CD14-positive monocyte (primary cell): ENCODE data around the gene SPANXD. TPM values are rescaled to one million over a fixed set of nuclear protein-coding genes. Genes with fewer than 3 reads are reported as not detected.

ENCODE experiments used
- DNase-seq, 3 donors: peaks; one replicate each; pipeline ENCODE4 v3.0.0-alpha.2; 2011 to 2022
- H2AFZ ChIP-seq: 2 replicates; pipeline ENCODE4 v1.6.0; 2012; ENCODE audit warnings: mild to moderate bottlenecking, low read depth, low read length, inconsistent platforms; ENCODE audit not compliant: insufficient read depth, poor library complexity, severe bottlenecking
- H3K27ac ChIP-seq, 2 donors: 1 replicate in 1 of 2; 2 replicates in 1 of 2; pipeline ENCODE4 v1.5.1; 2012 to 2013; ENCODE audit warnings: low read length in 2 of 2, control low read depth in 1 of 2, inconsistent platforms in 1 of 2, low read depth in 1 of 2, mild to moderate bottlenecking in 1 of 2
- H3K27me3 ChIP-seq, 2 donors: one replicate each; pipeline versions ENCODE4 v1.6.0 to v1.6.1; 2011 to 2013; ENCODE audit warnings: low read length in 2 of 2; ENCODE audit not compliant: control insufficient read depth in 2 of 2, insufficient read depth in 2 of 2
- H3K36me3 ChIP-seq, 2 donors: replicated peaks in 1 of 2; 1 replicate in 1 of 2; 2 replicates in 1 of 2; pipeline versions ENCODE4 v1.5.1 to v1.6.1; 2012 to 2013; ENCODE audit warnings: low read length in 2 of 2, control low read depth in 1 of 2, inconsistent platforms in 1 of 2, mild to moderate bottlenecking in 1 of 2; ENCODE audit not compliant: insufficient read depth in 2 of 2, control insufficient read depth in 1 of 2
- H3K4me1 ChIP-seq, 2 donors: 1 replicate in 1 of 2; 2 replicates in 1 of 2; pipeline versions ENCODE4 v1.5.1 to v1.6.1; 2012 to 2013; ENCODE audit warnings: low read length in 2 of 2, control low read depth in 1 of 2, inconsistent platforms in 1 of 2, mild to moderate bottlenecking in 1 of 2, moderate library complexity in 1 of 2; ENCODE audit not compliant: insufficient read depth in 2 of 2, control insufficient read depth in 1 of 2
- H3K4me2 ChIP-seq: replicated peaks from 2 replicates; pipeline ENCODE3; 2012; ENCODE audit warnings: low read length, moderate library complexity, mild to moderate bottlenecking; ENCODE audit not compliant: poor library complexity, severe bottlenecking; ENCODE audit errors: extremely low read depth
- H3K4me3 ChIP-seq, 3 experiments: fragments of 200-600 bp in 1 of 3; sonication (generic) in 1 of 3; replicated peaks in 1 of 3; 1 replicate in 2 of 3; 2 replicates in 1 of 3; pipeline ENCODE4 v1.5.1; 2011 to 2013; ENCODE audit warnings: low read length in 3 of 3, mild to moderate bottlenecking in 3 of 3, control low read depth in 2 of 3, low read depth in 2 of 3, inconsistent platforms in 1 of 3, moderate library complexity in 1 of 3
- H3K79me2 ChIP-seq: 2 replicates; pipeline ENCODE4 v1.6.0; 2012; ENCODE audit warnings: mild to moderate bottlenecking, control low read depth, inconsistent platforms, low read length, moderate library complexity; ENCODE audit not compliant: insufficient read depth
- H3K9ac ChIP-seq: 2 replicates; pipeline ENCODE4 v1.6.0; 2017; ENCODE audit warnings: low read length, mild to moderate bottlenecking; ENCODE audit not compliant: insufficient read depth, poor library complexity, severe bottlenecking
- H3K9me3 ChIP-seq, 2 donors: replicated peaks in 1 of 2; 1 replicate in 1 of 2; 2 replicates in 1 of 2; pipeline versions ENCODE4 v1.5.1 to v1.6.1; 2012 to 2013; ENCODE audit warnings: low read length in 2 of 2, control low read depth in 1 of 2; ENCODE audit not compliant: control insufficient read depth in 1 of 2, insufficient read depth in 1 of 2
- H4K20me1 ChIP-seq: 2 replicates; pipeline ENCODE4 v1.6.0; 2012; ENCODE audit warnings: mild to moderate bottlenecking, low read length, control low read depth, moderate library complexity; ENCODE audit not compliant: insufficient read depth
- H3K27ac Mint-ChIP-seq, 7 donors: one replicate each; pipeline ENCODE4 v1.8.0; 2020; ENCODE audit warnings: mild to moderate bottlenecking in 7 of 7, mixed read lengths in 7 of 7, moderate library complexity in 6 of 7, inconsistent platforms in 2 of 7
- H3K27me3 Mint-ChIP-seq, 3 donors: one replicate each; pipeline ENCODE4 v1.8.0; 2021 to 2022; ENCODE audit warnings: low read depth in 3 of 3, mild to moderate bottlenecking in 3 of 3, mixed read lengths in 3 of 3, moderate library complexity in 3 of 3, inconsistent platforms in 1 of 3
- H3K36me3 Mint-ChIP-seq, 2 donors: one replicate each; pipeline ENCODE4 v1.8.0; 2020; ENCODE audit warnings: mixed read lengths in 2 of 2, inconsistent platforms in 1 of 2, mild to moderate bottlenecking in 1 of 2
- H3K4me1 Mint-ChIP-seq: one replicate; pipeline ENCODE4 v1.8.0; 2020; ENCODE audit warnings: mild to moderate bottlenecking, mixed read lengths
- H3K4me3 Mint-ChIP-seq, 2 donors: one replicate each; pipeline ENCODE4 v1.8.0; 2020; ENCODE audit warnings: mild to moderate bottlenecking in 2 of 2, mixed read lengths in 2 of 2, moderate library complexity in 1 of 2
- H3K9me3 Mint-ChIP-seq, 7 donors: one replicate each; pipeline ENCODE4 v1.8.0; 2020 to 2022; ENCODE audit warnings: mixed read lengths in 7 of 7, mild to moderate bottlenecking in 6 of 7, moderate library complexity in 6 of 7, inconsistent platforms in 2 of 7
- CTCF ChIP-seq: fragments of 200-600 bp; IDR thresholded peaks from one replicate; pipeline ENCODE4 v1.8.0; 2022; ENCODE audit warnings: antibody characterized with exemption, mild to moderate bottlenecking
- WGBS: methylation state at CpG from one replicate; pipeline ENCODE4 v1.1.5; 2013; ENCODE audit warnings: missing lambda C conversion rate; ENCODE audit not compliant: insufficient coverage; 5-methylcytosine and 5-hydroxymethylcytosine counted together
- intact Hi-C, 2 donors: fragments of 100-400 bp; cut with micrococcal nuclease; formaldehyde crosslinking; loops; one replicate each; pipeline versions ENCODE4 v1.15.0 to v1.15.1; 2023
- polyA plus RNA-seq, 3 donors: library from polyadenylated mRNA; depleted of rRNA in 1 of 3; unstranded in 2 of 3; stranded (reverse) in 1 of 3; fragments of 300-500 nt in 2 of 3; fragments of >200 nt in 1 of 3; fragmentation: Illumina TruSeq in 2 of 3; gene quantifications; 1 replicate in 2 of 3; 2 replicates in 1 of 3; pipeline ENCODE4 v1.2.3, GENCODE V29; 2012 to 2021

SPANXD gene
- polyA plus RNA-seq, 3 donors: not detected

GRCh38 chrX:141652286-141652685 lies 46.3 kb downstream of the SPANXD start:
- no peaks in the 10 kb centered on the region for H3K9me3 Mint-ChIP-seq
- Histone ChIP-seq H3K9ac (no peak overlapping the region), H2AFZ (no peak overlapping the region), H3K4me1 (no peaks in the 10 kb centered on the region), H3K36me3 (no peaks in the 10 kb centered on the region), H3K4me2 (no peak overlapping the region), H3K4me3 (no peak overlapping the region), H3K9me3 (no peaks in the 10 kb centered on the region), H3K79me2 (no peaks in the 10 kb centered on the region), H4K20me1 (no peaks in the 10 kb centered on the region), H3K27me3 (no peaks in the 10 kb centered on the region), H3K27ac (no peak overlapping the region)
- no peak for TF ChIP-seq CTCF
- WGBS: no CpG with 5 or more reads among the region's 5 CpGs
- no peaks in the 10 kb centered on the region for H3K27me3 Mint-ChIP-seq
- no peak for DNase-seq
- no peak overlapping the region for H3K4me3 Mint-ChIP-seq
- H3K36me3 Mint-ChIP-seq: no peaks in the 10 kb centered on the region
- intact Hi-C loops: no loop called here
- no peaks in the 10 kb centered on the region for H3K4me1 Mint-ChIP-seq
- H3K27ac Mint-ChIP-seq: no peak overlapping the region

Other genes with a start within 250 kb of the SPANXD start
- not detected for gene SPANXA1, start 114.0 kb downstream of the SPANXD start, polyA plus RNA-seq
- not detected for gene SPANXA2, start 109.0 kb downstream of the SPANXD start, polyA plus RNA-seq
- gene MAGEC3, start 139.6 kb upstream of the SPANXD start, polyA plus RNA-seq: not detected
- gene MAGEC1, start 205.2 kb upstream of the SPANXD start, polyA plus RNA-seq: not detected